RPMI7951 (cell line): ENCODE data around the gene NODAL. TPM values are rescaled to one million over a fixed set of nuclear protein-coding genes. Genes with fewer than 3 reads are reported as not detected.
A peak's percentile ranks its signal among the peaks of the same experiment; 100 is the strongest.

ENCODE experiments used
- DNase-seq: peaks from one replicate; pipeline ENCODE4 v3.0.0-alpha.2; 2012; ENCODE audit warnings: low read depth
- total RNA-seq: library from RNA; depleted of rRNA; stranded (reverse); fragments of >200 nt; shearing (Covaris generic); gene quantifications from 2 replicates; pipeline ENCODE4 v1.2.3, GENCODE V29; 2014

NODAL gene
- total RNA-seq, 1 experiment from 2014 or later = not detected

DNA sequence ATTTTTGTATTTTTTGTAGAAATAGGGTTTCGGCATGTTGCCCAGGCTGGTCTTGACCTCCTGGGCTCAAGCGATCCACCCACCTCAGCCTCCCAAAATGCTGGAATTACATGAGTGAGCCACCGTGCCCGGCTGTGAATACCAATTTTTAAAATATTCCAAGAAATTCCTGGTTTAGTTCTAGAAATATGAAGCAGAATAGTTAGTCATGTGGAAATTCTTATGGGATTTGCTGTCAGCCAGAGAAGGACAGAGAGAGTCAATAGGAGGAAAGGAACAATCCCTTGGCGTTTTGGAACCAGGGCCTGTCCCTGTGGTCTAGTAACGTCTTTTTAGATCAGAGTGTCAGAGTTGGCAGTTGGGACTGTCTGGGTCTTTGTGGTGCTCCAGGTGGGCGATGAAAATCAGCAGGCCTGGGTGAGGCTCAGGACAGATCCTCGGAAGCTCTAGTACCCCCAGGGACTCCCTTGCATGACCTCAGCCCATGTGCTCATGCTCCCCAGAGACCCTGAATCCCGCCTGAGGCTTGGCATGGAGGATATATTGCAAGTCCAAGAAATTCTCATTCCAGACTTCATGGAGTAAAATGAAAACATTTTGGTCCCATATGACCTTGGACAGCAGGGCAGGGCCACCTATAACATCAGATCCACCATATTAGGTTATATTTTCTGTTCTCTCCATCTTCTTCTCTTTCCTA is 7.8 kb downstream of the NODAL start:
- no peak for DNase-seq

DNA sequence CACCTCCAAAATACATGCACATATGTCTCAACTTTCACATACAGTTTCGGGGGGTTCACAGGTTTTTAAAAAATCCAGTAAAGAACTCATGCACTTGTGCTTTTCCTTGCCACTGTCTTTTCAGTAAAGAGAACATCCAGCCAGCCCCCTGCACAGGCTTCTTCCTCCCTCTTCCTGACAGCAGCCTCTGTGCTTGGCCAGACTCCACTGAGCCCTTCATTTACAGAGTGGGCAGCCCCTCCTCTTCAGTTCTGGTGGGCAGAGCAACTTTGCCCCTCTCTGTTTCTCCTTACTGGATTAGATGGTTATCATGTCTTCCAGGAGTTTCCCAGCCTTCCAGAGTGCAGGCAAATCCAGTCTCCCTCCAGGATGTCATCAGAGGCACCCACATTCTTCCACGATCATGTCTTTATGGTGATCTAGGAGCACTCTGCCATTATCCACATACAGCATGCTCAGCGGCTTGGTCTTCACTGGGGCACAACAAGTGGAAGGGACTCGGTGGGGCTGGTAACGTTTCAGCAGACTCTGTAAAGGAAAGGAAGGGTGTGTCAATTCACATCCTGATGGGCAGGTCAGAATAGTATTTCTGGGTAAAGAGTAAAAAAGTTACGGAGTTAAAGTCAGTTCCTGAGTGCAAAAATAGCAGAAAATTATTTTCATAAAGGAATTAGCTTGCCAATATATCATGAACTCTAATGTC is 8.8 kb downstream of the NODAL start:
- no peak for DNase-seq

DNA sequence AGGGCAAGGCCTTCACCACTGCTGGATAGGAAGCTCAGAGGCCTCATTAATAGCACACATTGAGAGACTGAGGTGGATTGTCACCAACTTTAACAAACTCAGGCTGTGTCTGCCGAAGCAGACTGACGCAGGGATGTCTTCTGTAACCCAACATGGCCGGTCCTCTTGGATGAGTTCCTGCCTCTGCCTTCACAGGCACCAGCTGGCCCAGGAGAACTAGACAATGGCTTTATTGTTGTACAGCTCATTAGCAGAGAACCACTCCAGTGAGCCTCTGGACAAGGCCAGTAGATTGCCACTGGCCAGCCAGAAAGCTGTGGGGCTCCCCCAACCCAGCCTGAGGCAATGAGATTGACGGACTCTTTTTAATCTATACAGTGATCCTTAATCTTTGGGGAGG is 9.4 kb downstream of the NODAL start:
- peak; percentile 9 for DNase-seq

DNA sequence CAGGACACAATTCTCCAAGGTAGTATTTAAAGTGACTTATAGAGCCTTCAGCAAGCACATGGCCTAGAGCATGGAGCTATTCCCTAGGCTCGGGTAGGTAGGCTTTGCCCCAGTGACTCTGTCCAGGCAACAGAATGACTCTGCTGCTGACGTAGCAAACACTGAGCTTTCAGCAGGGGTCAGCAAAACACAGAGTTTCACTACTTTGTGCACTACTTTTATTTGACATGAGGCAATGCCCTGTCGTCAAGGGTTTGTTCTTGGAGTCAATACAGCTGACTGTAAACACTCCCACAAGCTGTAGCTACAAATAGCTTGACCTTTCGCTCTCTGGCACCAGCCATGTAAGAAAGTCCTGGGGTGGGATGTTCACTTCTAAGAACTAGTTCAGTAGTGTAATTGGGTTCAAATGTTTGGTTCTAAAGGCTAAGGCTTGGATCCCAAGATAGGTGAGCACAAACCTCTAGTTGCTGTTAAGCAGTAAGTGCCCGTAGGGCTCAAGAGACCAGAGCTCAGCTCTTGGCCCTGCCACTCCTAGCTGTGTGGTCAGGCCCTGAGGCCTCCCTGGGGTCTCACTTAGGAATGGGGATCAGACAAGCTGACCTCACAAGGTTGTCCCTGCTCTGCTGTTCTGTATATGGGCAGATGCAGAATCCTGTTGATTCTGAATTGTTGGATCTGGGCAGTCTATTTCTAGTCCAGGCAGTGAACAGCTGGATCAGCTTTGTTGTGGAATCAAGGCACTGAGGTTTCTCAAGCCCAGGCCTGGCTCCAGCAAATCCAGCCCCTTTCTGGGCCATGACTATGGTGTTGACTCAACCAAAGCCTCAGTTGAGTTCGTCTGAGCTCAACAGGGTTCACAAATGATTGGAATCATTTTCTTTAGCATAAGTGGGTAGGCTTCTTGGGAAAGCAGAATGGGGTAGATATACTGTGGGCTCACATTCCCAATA is 10.7 kb downstream of the NODAL start:
- no peak for DNase-seq

DNA sequence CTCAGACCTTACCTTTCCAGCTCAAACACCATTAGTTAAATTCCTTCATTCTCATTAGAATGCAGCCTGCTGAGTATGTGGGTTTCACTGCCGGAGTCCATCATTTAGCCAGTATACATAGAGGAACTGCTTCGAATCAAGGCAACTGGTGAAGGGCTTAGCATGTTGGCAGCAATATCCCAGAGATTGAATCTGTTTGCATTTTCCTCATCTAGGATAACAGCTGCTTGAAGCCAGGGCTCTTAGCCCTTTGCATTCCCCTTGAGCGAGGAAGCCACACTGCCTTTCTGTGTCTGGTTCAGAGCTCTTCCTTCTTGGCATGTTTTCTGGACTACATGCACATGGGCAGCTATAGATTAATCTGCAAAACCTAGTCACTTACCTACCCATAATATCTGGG is 14.7 kb downstream of the NODAL start:
- no peak for DNase-seq

DNA sequence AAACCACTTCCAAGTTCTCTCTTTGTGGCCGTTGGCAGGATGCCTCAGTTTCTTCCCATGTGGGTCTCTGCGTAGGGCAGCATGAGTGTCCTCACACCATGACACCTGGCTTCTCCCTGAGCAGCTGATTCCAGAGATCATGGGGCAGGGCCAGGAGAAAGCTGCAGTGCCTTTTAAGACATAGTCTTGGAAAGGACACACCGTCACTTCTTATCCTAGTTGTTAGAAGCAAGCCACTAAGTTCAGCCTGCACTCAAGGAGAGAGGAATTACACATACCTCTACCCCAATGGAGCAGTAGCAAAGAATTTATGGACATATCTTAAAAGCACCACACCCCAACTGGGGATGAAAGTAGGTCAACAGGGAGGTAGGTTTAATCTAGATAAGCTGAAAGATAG is 16.4 kb downstream of the NODAL start:
- DNase-seq = no peak

DNA sequence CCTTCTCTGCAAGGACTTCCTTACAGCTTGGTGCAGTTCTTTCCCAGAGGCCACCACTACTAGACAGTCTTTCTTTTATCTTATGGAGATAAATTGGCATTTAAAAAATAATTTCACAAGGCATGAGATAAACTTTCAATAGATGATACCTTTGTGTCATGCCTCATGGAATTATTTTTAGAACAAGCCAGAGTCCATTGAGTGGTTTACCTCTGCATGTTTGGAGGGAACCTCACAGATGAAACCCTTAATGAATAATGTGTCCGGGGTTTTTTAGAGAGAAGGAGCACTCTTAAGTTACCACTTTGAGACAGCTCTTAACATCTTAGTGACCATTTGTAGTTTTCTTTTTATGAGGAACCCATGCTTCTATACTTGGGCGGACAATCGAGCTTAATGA is 17.2 kb downstream of the NODAL start:
- DNase-seq = no peak

DNA sequence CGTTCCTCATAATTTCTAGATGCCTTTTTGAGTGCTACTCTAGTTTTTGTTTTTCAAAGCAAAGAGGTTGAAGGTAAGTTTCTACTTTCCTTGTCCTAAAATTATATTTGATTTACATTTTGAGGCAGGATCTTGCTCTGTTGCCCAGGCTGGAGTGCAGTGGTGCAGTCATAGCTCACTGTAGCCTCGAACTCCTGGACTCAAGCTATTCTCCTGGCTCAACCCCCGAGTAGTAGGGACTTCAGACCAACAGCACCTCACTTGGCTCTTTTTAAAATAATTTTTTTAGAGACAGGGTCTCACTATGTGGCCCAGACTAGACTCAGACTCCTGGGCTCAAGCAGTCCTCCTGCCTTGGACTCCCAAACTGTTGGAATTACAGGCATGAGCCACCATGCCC is 22.8 kb downstream of the NODAL start:
- no peak for DNase-seq

DNA sequence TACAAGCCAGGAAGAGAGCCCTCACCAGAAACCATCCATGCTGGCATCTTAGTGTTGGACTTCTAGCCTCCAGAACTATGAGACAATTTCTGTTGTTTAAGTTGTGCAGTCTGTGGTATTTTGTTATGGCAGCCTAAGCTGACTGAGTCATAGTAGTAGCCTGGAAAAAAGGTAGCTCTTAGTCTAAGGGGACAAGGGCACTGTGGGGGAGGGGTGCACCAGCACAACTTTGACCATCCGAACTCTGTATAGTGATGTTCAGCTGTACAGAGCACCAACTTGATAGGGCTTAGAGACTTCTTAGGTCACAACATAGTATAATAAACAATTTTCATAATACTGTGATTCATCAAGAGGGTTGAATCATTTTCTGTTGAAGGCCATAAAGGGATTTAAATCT is 23.3 kb downstream of the NODAL start:
- DNase-seq = peak; percentile 16

DNA sequence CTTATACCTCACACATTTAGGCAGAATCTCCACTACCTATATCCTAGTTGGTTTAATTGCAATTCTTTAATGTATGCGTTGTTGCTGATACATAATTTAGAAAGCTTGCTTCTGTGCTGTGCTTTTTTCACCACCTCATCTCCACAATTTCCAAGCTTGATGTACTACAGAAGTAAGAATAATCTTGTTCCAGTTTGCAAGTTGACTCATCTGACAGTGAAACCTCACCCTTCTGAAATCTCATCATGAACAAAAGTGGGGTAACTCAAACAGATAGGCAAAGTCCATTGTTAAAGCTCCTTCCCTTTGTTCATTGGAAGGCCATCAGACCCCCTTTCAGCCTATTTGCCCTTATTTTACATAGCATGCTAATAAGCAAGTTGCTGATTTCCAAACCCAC is 23.9 kb downstream of the NODAL start:
- DNase-seq = no peak

DNA sequence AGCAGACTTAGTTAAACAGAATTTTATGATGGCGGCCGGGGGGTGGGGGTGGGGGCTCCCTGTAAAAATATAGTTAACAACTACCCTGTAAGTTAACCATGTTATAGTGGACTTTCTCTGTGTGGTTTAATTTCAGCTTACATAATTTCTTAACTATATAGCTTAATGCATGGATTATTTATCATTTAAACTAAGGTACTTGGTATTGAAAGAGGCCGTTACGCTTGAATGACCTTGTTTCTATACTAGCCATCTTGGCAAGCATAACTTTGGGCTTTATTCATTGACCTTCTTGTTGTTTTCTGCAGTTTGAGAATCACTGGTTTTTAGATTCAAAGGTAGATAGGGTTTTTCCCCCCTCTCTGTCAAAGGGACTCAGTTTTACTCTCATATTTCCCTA is 29.1 kb downstream of the NODAL start:
- DNase-seq = no peak

DNA sequence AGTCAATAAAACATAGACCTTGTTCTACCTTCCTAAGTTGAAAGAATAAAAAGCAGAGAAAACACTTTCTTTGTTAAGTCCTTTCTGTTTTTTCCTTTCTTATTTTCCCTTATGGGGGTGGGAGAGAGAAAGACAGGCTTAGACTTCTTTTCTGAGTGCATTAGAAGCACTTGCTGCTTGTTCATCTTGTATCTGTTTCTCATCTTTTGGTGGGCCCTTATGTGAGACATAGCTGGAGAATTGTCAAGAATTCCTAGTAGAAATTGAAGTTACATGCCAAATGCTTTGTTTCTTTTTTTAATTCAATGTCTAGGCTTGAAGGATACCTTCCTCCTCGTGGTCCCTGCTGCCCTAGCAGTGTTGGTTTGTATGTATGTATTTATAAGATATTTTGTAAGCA is 30.9 kb downstream of the NODAL start:
- no peak for DNase-seq

DNA sequence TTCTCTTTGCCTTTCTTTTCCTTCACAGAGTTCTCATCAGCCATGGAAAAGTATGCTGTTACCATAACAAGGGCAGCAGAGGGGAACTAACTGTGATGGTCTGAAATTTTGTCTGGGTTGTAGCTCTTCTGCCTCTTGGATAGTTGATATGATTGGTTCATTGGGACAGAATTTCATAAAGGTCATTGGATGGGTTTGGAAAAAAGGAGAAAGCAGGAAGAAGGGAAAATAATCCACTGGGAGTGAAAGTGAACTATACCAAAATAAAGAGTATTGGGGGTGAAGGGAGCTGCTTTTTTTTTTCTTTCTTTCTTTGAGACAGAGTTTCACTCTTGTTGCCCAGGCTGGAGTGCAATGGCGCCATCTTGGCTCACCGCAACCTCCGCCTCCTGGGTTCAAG is 31.7 kb downstream of the NODAL start:
- DNase-seq = no peak

DNA sequence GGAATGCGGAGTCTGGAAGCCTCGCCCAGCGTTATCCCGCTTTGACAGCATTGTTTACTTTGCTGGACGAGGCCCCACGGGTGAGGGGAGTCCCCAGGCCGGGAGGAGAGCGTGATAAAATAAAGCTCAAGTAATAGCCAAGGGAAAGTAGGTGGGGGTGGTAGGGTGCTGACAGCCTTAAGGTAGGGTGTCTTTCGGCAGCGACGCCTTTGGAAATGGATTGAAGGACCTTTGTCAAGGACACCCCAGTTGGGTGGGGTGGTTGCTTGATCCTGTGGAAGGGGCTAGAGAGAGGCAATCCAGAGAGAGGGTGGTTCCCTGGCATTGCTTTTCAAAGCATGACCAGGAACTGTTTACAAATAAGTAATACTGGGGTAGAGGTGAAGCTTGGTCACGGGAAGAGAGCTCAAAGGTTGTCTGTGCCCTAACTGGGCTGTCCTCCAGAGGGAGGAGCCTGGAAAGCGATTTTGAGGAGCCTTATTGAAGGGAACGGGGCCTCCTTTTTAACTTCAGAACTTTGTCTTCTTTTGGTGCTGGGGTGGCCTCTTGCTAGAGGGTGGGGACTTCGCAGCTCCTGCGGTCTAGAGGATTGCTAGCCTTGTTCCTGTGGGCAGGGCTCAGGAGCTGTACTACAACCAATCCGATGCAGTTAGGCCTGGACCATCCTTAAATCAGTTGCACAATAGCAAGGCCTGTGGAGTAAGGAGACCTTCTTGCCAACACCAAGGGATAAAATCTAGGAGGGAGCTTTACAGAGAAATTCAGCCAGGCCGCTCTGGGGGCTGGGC is 36.2 kb downstream of the NODAL start:
- DNase-seq = peak; percentile 92

DNA sequence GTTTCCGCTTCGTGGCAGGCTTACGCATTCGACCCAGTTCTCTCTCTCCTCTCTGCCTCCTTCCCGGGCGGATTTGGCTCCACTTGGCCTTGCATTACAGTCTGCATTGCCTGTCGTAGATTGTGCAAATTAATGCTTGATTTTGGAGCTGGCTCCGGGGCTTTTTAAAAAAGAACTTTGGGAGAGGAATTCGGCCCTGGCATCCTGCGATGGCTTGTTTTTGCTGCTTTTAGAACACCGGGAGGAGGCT is 36.8 kb downstream of the NODAL start:
- DNase-seq = peak; percentile 19

DNA sequence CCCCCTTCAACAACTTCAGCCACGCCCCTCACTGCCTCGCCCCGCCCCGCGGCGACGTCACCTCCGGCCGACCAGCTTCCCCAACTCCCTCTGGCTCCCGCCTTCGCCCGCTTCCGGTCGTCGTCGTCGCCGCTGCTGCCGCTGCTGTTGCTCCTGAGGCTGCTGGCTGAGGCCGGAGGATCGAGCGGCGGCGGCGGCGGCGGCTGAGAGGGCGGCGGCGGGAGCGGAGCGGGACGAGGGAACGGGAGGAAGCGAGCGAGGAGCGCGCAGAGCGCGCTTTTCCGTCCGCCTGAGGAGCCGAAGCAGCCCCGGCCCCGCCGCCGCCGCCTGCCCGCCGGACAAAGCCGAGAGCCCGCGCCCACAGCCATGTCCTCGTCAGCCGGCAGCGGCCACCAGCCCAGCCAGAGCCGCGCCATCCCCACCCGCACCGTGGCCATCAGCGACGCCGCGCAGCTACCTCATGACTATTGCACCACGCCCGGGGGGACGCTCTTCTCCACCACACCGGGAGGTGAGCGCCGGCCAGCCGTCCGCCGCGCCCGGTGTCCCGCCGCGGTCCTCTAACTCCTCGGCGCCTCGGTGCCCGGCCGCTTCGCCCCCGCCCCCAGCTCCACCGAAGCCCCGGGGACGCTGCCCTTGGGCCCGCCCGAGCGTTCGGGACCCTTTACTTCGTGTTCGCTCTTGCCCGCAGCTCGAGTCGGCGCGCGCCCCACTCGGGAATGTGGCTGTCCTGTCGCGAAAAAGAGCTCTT is 37.3 kb downstream of the NODAL start, which contains the start of gene EIF4EBP2:
EIF4EBP2 (plus strand) TSS at position 110 of the 751 bp plus-strand sequence; CDS start at position 367, 257 bp downstream.
- peak; percentile 90 for DNase-seq

DNA sequence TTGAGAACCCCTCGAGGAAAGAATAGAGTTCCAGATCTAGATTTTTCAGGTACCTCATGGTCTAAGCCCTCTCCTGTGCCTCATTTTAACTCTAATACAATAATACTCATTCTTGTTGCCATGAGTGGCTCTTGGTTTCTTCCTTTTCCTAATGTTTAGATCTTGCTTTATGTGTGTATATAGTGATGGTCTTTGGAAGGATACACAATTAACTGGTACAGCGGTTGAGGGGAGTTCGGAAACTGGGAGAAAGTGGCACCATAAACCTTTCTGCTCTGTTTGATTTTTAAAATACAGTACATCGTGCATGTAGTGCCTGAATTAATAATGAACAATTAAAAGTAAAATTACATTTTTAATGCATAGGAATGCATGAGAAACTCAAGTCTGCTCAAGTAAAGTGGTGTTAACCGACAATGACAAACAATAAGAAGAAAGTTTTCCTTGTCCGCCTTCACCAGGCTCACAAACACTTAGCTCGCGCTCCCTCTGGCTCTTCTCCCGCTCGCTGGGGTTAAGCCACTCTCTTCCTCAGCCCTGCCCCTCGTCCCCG is 37.9 kb downstream of the NODAL start:
- no peak for DNase-seq

DNA sequence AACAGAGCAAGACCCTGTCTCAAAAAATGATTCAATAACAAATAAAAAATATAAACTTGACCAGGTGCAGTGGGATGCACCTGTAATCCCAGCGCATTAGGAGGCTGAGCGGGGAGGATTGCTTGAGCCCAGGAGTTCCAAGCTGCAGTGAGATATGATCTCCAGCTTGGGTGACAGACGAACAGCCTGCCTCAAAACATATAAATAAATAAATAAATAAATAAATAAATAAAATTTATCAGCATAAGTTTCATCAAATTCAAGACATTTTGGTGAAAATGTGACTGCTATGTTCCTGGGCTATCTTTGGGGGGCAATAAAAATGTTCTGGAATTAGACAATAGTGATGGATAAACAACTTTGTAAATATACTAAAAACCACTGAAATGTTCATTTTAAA is 42.3 kb downstream of the NODAL start:
- no peak for DNase-seq

DNA sequence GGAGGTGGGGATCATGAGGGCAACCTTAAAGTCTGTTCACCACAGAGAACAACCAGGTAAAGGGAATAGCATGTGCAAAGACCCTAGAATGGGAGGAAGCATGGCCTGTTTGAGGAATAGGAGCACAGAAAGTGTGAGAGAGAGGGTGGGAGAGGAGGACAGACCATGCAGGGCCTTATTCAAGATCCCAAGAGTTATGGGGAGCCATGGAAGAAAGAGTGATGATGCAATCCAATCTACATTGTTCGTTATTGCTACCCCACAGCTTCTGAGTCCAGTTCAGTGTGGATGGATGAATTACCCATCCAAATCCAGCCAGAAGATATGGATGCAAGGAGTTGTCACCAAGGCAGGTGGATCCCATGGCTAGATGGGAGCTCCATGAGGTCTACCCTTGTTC is 45.3 kb downstream of the NODAL start:
- no peak for DNase-seq

DNA sequence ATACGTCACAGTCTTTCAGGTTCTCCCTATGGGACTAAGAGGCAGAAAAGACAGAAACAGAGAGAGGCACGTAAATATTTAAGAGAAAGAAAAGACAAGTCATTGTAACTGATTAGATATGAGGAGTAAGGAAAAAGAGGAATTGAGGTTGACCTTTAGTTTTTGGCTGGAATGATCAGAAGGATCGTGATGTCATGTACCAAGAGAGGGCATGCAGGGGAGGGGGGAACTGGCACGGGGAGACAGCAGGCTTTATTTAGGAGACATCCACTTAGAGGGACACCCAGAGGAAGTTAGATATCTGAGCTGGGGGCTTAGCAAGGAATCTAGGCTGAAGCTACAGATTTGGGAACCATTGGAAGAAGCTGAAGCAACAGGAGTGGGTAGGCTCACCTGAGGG is 49.8 kb downstream of the NODAL start:
- DNase-seq = no peak
